Thyroid gland (tissue), 4 donors: ENCODE data around the gene FLNA.

Experiments
- POLR2A ChIP-seq, 2 donors: fragments of 450-650 bp; IDR thresholded peaks; one replicate each; pipeline ENCODE4 v1.6.1; 2017; ENCODE audit warnings: antibody characterized with exemption in 2 of 2, mild to moderate bottlenecking in 2 of 2, moderate library complexity in 1 of 2
- TF ChIP-seq, protein P1 (sequence below), 6 experiments: fragments of 200-600 bp in 3 of 6; fragments of 450-650 bp in 3 of 6; sonication (generic) in 3 of 6; IDR thresholded peaks; one replicate each; pipeline ENCODE4 v1.5.1; 2016 to 2019; ENCODE audit warnings: antibody characterized with exemption in 6 of 6, mild to moderate bottlenecking in 2 of 6, inconsistent platforms in 1 of 6, moderate library complexity in 1 of 6

DNA sequence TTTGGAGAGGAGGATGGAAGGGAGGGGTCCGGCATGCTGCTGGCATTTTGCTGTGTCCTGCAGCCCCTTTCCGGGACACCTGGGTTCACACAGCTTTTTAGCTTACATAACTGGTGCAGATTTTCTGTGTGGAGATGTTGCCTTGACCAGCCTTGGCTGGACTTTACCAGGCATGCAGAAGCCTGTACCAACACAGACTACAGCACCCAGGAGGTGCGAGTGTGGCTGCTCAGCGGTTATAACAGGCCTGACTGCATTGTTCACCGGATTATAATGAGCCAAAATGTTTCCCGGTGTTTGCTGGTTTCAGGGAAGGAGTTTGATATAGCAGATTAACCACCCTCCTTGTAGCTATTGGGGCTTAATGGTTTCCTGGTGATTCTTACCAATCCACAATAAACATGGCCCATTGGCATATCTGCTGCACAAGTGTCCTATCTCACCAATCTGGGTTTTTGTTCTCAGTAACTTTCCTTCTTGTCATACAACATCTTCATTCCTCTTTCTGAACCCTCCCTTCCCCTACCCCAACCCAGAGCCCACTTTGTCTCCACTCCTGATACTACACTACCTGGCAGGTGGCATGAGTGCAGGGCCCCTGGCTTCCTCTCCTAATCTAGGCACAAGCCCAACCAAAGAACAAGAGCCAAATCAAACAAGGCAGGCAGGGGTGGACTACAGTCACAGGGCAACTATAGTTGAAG is 27.6 kb upstream of the FLNA start:
- TF ChIP-seq, protein P1, sequence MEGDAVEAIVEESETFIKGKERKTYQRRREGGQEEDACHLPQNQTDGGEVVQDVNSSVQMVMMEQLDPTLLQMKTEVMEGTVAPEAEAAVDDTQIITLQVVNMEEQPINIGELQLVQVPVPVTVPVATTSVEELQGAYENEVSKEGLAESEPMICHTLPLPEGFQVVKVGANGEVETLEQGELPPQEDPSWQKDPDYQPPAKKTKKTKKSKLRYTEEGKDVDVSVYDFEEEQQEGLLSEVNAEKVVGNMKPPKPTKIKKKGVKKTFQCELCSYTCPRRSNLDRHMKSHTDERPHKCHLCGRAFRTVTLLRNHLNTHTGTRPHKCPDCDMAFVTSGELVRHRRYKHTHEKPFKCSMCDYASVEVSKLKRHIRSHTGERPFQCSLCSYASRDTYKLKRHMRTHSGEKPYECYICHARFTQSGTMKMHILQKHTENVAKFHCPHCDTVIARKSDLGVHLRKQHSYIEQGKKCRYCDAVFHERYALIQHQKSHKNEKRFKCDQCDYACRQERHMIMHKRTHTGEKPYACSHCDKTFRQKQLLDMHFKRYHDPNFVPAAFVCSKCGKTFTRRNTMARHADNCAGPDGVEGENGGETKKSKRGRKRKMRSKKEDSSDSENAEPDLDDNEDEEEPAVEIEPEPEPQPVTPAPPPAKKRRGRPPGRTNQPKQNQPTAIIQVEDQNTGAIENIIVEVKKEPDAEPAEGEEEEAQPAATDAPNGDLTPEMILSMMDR (IDR thresholded peaks at IDR 0.05): no peak
- no peak for TF ChIP-seq POLR2A (IDR thresholded peaks at IDR 0.05)
